GM19351 (cell line): Measurements from ENCODE around the gene TGM2.

Experiments used
- ATAC-seq: cut with Tn5 transposase; IDR thresholded peaks from one replicate; pipeline ENCODE4 v1.9.1; 2021; ENCODE audit warnings: mild to moderate bottlenecking, moderate library complexity; ENCODE audit not compliant: unreplicated experiment

Gene TGM2

GRCh38 chr20:38199501-38200390 lies 34.7 kb upstream of the TGM2 start:
- ATAC-seq: no peak

- no peak for ATAC-seq
Measured at GRCh38 chr20:38198238-38198861, 33.3 kb upstream of the TGM2 start.

- ATAC-seq: no peak
Measured at GRCh38 chr20:38197619-38198018, 32.5 kb upstream of the TGM2 start.

GRCh38 chr20:38197217-38197616 lies 32.1 kb upstream of the TGM2 start:
- ATAC-seq: no peak

- no peak for ATAC-seq
Measured at GRCh38 chr20:38196592-38196991, 31.5 kb upstream of the TGM2 start.

- ATAC-seq: no peak
Measured at GRCh38 chr20:38196076-38196475, 31.0 kb upstream of the TGM2 start.

- no peak for ATAC-seq
Measured at GRCh38 chr20:38195521-38195920, 30.5 kb upstream of the TGM2 start.

GRCh38 chr20:38194971-38195504 lies 30.0 kb upstream of the TGM2 start:
- ATAC-seq: no peak

GRCh38 chr20:38193586-38194105 lies 28.6 kb upstream of the TGM2 start:
- ATAC-seq: no peak

GRCh38 chr20:38192323-38192885 lies 27.3 kb upstream of the TGM2 start:
- no peak for ATAC-seq

GRCh38 chr20:38191654-38192053 lies 26.6 kb upstream of the TGM2 start:
- no peak for ATAC-seq

- ATAC-seq: no peak
Measured at GRCh38 chr20:38190936-38191371, 25.9 kb upstream of the TGM2 start.

GRCh38 chr20:38190166-38190565 lies 25.1 kb upstream of the TGM2 start:
- ATAC-seq: no peak

GRCh38 chr20:38187517-38187916 lies 22.4 kb upstream of the TGM2 start:
- no peak for ATAC-seq

GRCh38 chr20:38186788-38187221 lies 21.7 kb upstream of the TGM2 start:
- no peak for ATAC-seq

GRCh38 chr20:38184101-38184500 lies 19.0 kb upstream of the TGM2 start:
- no peak for ATAC-seq

GRCh38 chr20:38181971-38182370 lies 16.9 kb upstream of the TGM2 start:
- no peak for ATAC-seq

- ATAC-seq: peak; percentile 53
Measured at GRCh38 chr20:38181207-38181801, 16.2 kb upstream of the TGM2 start.

GRCh38 chr20:38180781-38181180 lies 15.7 kb upstream of the TGM2 start:
- ATAC-seq: no peak

- ATAC-seq: no peak
Measured at GRCh38 chr20:38179846-38180245, 14.8 kb upstream of the TGM2 start.

GRCh38 chr20:38178581-38178980 lies 13.5 kb upstream of the TGM2 start:
- ATAC-seq: no peak
